Heart left ventricle (tissue), 16 donors: ENCODE results near the gene GALNT10. TPM values are rescaled to one million over a fixed set of nuclear protein-coding genes. Genes with fewer than 3 reads are reported as not detected.

Experiments used
- ATAC-seq, 4 donors: fragments of 200-7000 bp; cut with Tn5 transposase; one replicate each; pipeline ENCODE4 v1.9.1; 2020 to 2022; ENCODE audit warnings: moderate library complexity in 4 of 4, mild to moderate bottlenecking in 3 of 4, moderate number of reproducible peaks in 1 of 4
- DNase-seq, 5 donors: peaks; one replicate each; pipeline ENCODE4 v3.0.0-alpha.2; 2020
- H3K27ac ChIP-seq, 12 donors: fragments of 200-600 bp; sonication (generic) in 4 of 12; one replicate each; pipeline versions ENCODE4 v1.5.0 to v1.8.0; 2016 to 2022; ENCODE audit warnings: mild to moderate bottlenecking in 2 of 12
- H3K27me3 ChIP-seq, 9 donors: fragments of 200-600 bp; sonication (generic) in 2 of 9; one replicate each; pipeline versions ENCODE4 v1.5.1 to v1.8.0; 2016 to 2022; ENCODE audit warnings: mild to moderate bottlenecking in 3 of 9
- H3K36me3 ChIP-seq, 9 donors: fragments of 200-600 bp; sonication (generic) in 2 of 9; one replicate each; pipeline versions ENCODE4 v1.5.0 to v1.8.0; 2018 to 2022; ENCODE audit warnings: mild to moderate bottlenecking in 2 of 9
- H3K4me1 ChIP-seq, 12 donors: fragments of 200-600 bp; sonication (generic) in 4 of 12; one replicate each; pipeline versions ENCODE4 v1.5.0 to v1.8.0; 2016 to 2022; ENCODE audit warnings: mild to moderate bottlenecking in 3 of 12
- H3K4me3 ChIP-seq, 12 donors: fragments of 200-600 bp; sonication (generic) in 4 of 12; one replicate each; pipeline versions ENCODE4 v1.5.0 to v1.8.0; 2017 to 2022; ENCODE audit warnings: mild to moderate bottlenecking in 9 of 12, moderate library complexity in 4 of 12
- H3K9me3 ChIP-seq, 12 donors: fragments of 200-600 bp; sonication (generic) in 4 of 12; one replicate each; pipeline versions ENCODE4 v1.5.0 to v1.8.0; 2016 to 2022; ENCODE audit warnings: mild to moderate bottlenecking in 1 of 12
- CTCF ChIP-seq, 12 donors: fragments of 200-600 bp; sonication (generic) in 4 of 12; IDR thresholded peaks; one replicate each; pipeline versions ENCODE4 v1.5.0 to v1.8.0; 2018 to 2022; ENCODE audit warnings: antibody characterized with exemption in 12 of 12, mild to moderate bottlenecking in 5 of 12
- POLR2A ChIP-seq, 2 donors: fragments of 450-650 bp; IDR thresholded peaks; one replicate each; pipeline ENCODE4 v1.6.1; 2017; ENCODE audit warnings: antibody characterized with exemption in 2 of 2, mild to moderate bottlenecking in 2 of 2, moderate library complexity in 2 of 2
- WGBS, 4 donors: extraction: QIAGEN DNeasy Blood & Tissue Kit in 2 of 4; methylation state at CpG; one replicate each; pipeline versions ENCODE4 v1.1.5 to v1.1.7; 2013 to 2018; 5-methylcytosine and 5-hydroxymethylcytosine counted together
- intact Hi-C, 10 donors: fragments of 100-400 bp; cut with DNase I; formaldehyde crosslinking; loops; one replicate each; pipeline versions ENCODE4 v1.11.1 to v1.14.2; 2022
- polyA plus RNA-seq, 2 donors: library from polyadenylated mRNA; stranded (reverse); fragments of 200-250 nt; gene quantifications; one replicate each; pipeline ENCODE4 v1.2.3, GENCODE V29; 2013
- total RNA-seq, 9 donors: library from RNA; depleted of rRNA in 2 of 9; stranded (reverse); fragments of >200 nt in 2 of 9; fragmentation: NEBNext Ultra II Directional in 3 of 9; extraction: Animal tissue kit (Norgen Biotek cat#: 25700) in 3 of 9; gene quantifications; one replicate each; pipeline versions ENCODE4 v1.1.0 to v1.2.4, GENCODE V29; 2016 to 2023
- donor health status: ischemic (EF 13 %, LVEDD 7.1; RV severe dilation, severe dysfunction).
- donor health status: healthy with polysubstance abuse.
- donor health status: DM: no; HTN: yes; CAD: no.
- donor health status: DM: no; HTN: no; CAD: no.
- donor health status: ischemic (EF 25% LVEDD 6.9; RV normal size, moderate dysfunction).
- donor health status: ischemic (EF 25% LVEDD 5.7; RV mildly dilated, moderate dysfunction).
- donor health status: healthy.
- donor health status: DM: yes; HTN: yes; CAD: no.
- donor health status: ischemic (EF 35%, LVEDD 5.7; RV mildly dilated, moderate dysfunction).
- donor health status: nonischemic (EF 11% LVEDD 7.7; RV severe dilation, severe dysfunction).
- donor health status: DM: yes; HTN: yes; CAD: no.
- donor health status: PGD.
- donor health status: ischemic (EF 29% LVEDD 5.4; RV normal size, mild dysfunction).
- donor health status: nonischemic (EF 23%, LVEDD 6.1; RV moderate dilation, normal function).

Gene GALNT10
- total and polyA plus RNA-seq, 11 donors, result 2.7 to 20.7 (median 14.4) TPM

GRCh38 chr5:154373326-154373725 is 182.8 kb downstream of the GALNT10 start:
- Histone ChIP-seq H3K27me3 (no peaks in the 10 kb centered on the region), H3K9me3 (no peaks in the 10 kb centered on the region), H3K36me3 (peaks cover 0 to 32% (median 19%) of the 10 kb centered on the region in 9 donors), H3K4me3 (no peak overlapping the region), H3K4me1 (peaks cover 0 to 44% (median 27%) of the 10 kb centered on the region in 12 donors), H3K27ac (no peak overlapping the region)
- no peak for ATAC-seq
- WGBS, 4 donors, result 94 to 100% (median 97%) methylated on average over 4 of the region's 4 CpGs
- TF ChIP-seq POLR2A (IDR thresholded peaks at IDR 0.05) (no peak), CTCF (IDR thresholded peaks at IDR 0.05) (no peak)
- intact Hi-C loops, result loop anchor here in 1 of 10 donors (10.0 kb wide), 1 partner anchor 99 kb away; no protein-coding TSS in a partner anchor
- DNase-seq, result no peak

- Histone ChIP-seq H3K4me1 (peaks cover 0 to 40% (median 22%) of the 10 kb centered on the region in 12 donors), H3K27me3 (no peaks in the 10 kb centered on the region), H3K4me3 (no peak overlapping the region), H3K9me3 (no peaks in the 10 kb centered on the region), H3K27ac (no peak overlapping the region), H3K36me3 (peaks cover 0 to 37% (median 19%) of the 10 kb centered on the region in 9 donors)
- TF ChIP-seq POLR2A (IDR thresholded peaks at IDR 0.05) (no peak), CTCF (IDR thresholded peaks at IDR 0.05) (no peak)
- ATAC-seq (no peak), DNase-seq (no peak)
- 87 to 93% (median 92%) methylated on average over 8 of the region's 8 CpGs for WGBS, 4 donors
- intact Hi-C loops, result loop anchor here in 1 of 10 donors (10.0 kb wide), 1 partner anchor 99 kb away; no protein-coding TSS in a partner anchor
These were observed 183.2 kb downstream of the GALNT10 start for GRCh38 chr5:154373729-154374179.

GRCh38 chr5:154374264-154374663 is 183.7 kb downstream of the GALNT10 start:
- WGBS, 4 donors, result 97 to 99% (median 98%) methylated on average over 4 of the region's 4 CpGs
- no peaks in the 10 kb centered on the region for H3K27me3 ChIP-seq
- H3K4me1 ChIP-seq, result peaks cover 0 to 35% (median 20%) of the 10 kb centered on the region in 12 donors
- TF ChIP-seq POLR2A (IDR thresholded peaks at IDR 0.05) (no peak), CTCF (IDR thresholded peaks at IDR 0.05) (no peak)
- no peak overlapping the region for H3K27ac ChIP-seq
- DNase-seq (no peak), ATAC-seq (no peak)
- intact Hi-C loops, result loop anchor here in 1 of 10 donors (10.0 kb wide), 1 partner anchor 99 kb away; no protein-coding TSS in a partner anchor
- H3K36me3 ChIP-seq, result peaks cover 0 to 42% (median 19%) of the 10 kb centered on the region in 9 donors
- H3K4me3 ChIP-seq, result no peak overlapping the region
- H3K9me3 ChIP-seq, result no peaks in the 10 kb centered on the region

- Histone ChIP-seq H3K27ac (no peak overlapping the region), H3K4me3 (no peak overlapping the region), H3K27me3 (no peaks in the 10 kb centered on the region), H3K36me3 (peaks cover 0 to 40% (median 19%) of the 10 kb centered on the region in 9 donors), H3K9me3 (no peaks in the 10 kb centered on the region), H3K4me1 (peaks cover 0 to 28% (median 15%) of the 10 kb centered on the region in 12 donors)
- intact Hi-C loops, result loop anchor here in 1 of 10 donors (10.0 kb wide), 1 partner anchor 101 kb away; no protein-coding TSS in a partner anchor
- ATAC-seq (no peak), DNase-seq (no peak)
- WGBS, 4 donors, result 82 to 92% (median 86%) methylated on average over 3 of the region's 3 CpGs
- TF ChIP-seq CTCF (IDR thresholded peaks at IDR 0.05) (no peak), POLR2A (IDR thresholded peaks at IDR 0.05) (no peak)
These were observed 184.9 kb downstream of the GALNT10 start for GRCh38 chr5:154375329-154376008.
